MM.1S (cell line): Measurements from ENCODE around the gene BACH2.

ENCODE experiments used
- DNase-seq: peaks from one replicate; pipeline ENCODE4 v3.0.0-alpha.2; 2015
- H2AFZ ChIP-seq: fragments of 300-600 bp; sonication (generic); 2 replicates; pipeline ENCODE4 v1.6.0; 2016; ENCODE audit warnings: antibody characterized with exemption, low read length
- H3F3A ChIP-seq: fragments of 300-600 bp; sonication (generic); 2 replicates; pipeline ENCODE4 v1.6.1; 2016; ENCODE audit warnings: mild to moderate bottlenecking, antibody characterized with exemption, low read length, moderate library complexity, mixed read lengths; ENCODE audit not compliant: insufficient read depth
- H3K27ac ChIP-seq: fragments of 300-600 bp; sonication (generic); 2 replicates; pipeline ENCODE4 v1.5.1; 2016; ENCODE audit warnings: mild to moderate bottlenecking, low read length
- H3K27me3 ChIP-seq: fragments of 300-600 bp; sonication (generic); replicated peaks from 2 replicates; pipeline ENCODE4 v1.6.0; 2016; ENCODE audit warnings: low read length; ENCODE audit not compliant: insufficient read depth
- H3K36me3 ChIP-seq: fragments of 300-600 bp; sonication (generic); replicated peaks from 2 replicates; pipeline ENCODE4 v1.6.1; 2016; ENCODE audit warnings: mild to moderate bottlenecking, low read length, mixed read lengths; ENCODE audit not compliant: insufficient read depth
- H3K4me1 ChIP-seq: fragments of 300-600 bp; sonication (generic); 2 replicates; pipeline ENCODE4 v1.6.1; 2016; ENCODE audit warnings: low read length, mixed read lengths
- H3K4me2 ChIP-seq: fragments of 300-600 bp; sonication (generic); 2 replicates; pipeline ENCODE4 v1.6.0; 2016; ENCODE audit warnings: low read depth, low read length
- H3K4me3 ChIP-seq: fragments of 300-600 bp; sonication (generic); 2 replicates; pipeline ENCODE4 v1.5.1; 2016; ENCODE audit warnings: low read length, mixed read lengths
- H3K79me2 ChIP-seq: fragments of 300-600 bp; sonication (generic); 2 replicates; pipeline ENCODE4 v1.6.1; 2016; ENCODE audit warnings: mixed run types, low read length, mixed read lengths
- H3K9ac ChIP-seq: fragments of 300-600 bp; sonication (generic); 2 replicates; pipeline ENCODE4 v1.6.1; 2016; ENCODE audit warnings: low read length, mixed read lengths
- H3K9me2 ChIP-seq: fragments of 300-600 bp; sonication (generic); replicated peaks from 2 replicates; pipeline ENCODE4 v1.6.1; 2016; ENCODE audit warnings: mild to moderate bottlenecking, low read length, mixed read lengths; ENCODE audit not compliant: insufficient read depth
- H3K9me3 ChIP-seq: fragments of 300-600 bp; sonication (generic); replicated peaks from 2 replicates; pipeline ENCODE4 v1.6.1; 2016; ENCODE audit warnings: mild to moderate bottlenecking, low read length, mixed read lengths; ENCODE audit not compliant: insufficient read depth
- H4K20me1 ChIP-seq: fragments of 300-600 bp; sonication (generic); 2 replicates; pipeline ENCODE4 v1.6.1; 2016; ENCODE audit warnings: mild to moderate bottlenecking, low read length, moderate library complexity, mixed read lengths; ENCODE audit not compliant: insufficient read depth
- EZH2 ChIP-seq: fragments of 300-600 bp; sonication (generic); optimal IDR thresholded peaks from 2 replicates; pipeline ENCODE3; 2017; ENCODE audit warnings: low read depth, mild to moderate bottlenecking, antibody characterized with exemption, low read length, mixed read lengths
- EZH2phosphoT487 ChIP-seq: fragments of 300-600 bp; sonication (generic); IDR thresholded peaks from 2 replicates; pipeline ENCODE4 v1.6.1; 2018; ENCODE audit warnings: antibody characterized with exemption, low read length
- TF ChIP-seq, protein P1 (sequence below): fragments of 300-600 bp; sonication (generic); IDR thresholded peaks from 2 replicates; pipeline ENCODE4 v1.5.1; 2016; ENCODE audit warnings: antibody characterized with exemption, low read length, mixed read lengths

Gene BACH2

DNA sequence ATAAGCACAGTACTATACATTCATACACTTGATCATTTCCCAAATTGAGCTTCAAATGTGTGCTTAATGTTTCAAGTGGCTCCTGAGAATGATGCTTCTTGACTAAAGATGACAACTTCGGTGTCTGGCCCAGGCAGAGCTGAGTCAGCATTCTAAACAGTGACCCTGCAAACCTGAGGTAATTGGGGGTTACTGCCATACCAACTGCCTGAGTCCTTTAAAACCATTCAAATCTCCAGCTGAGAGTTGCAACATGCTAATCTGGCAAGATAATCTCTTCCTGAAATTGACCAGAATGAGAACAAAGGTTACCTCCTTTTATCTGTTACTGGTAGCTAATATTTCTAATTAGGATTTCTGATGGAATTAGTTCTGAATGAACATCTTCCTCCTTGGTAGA, 8.2 kb downstream of the BACH2 start:
- Histone ChIP-seq H3K4me1 (peaks cover 12% of the 10 kb centered on the region), H3F3A (peaks cover 27% of the 10 kb centered on the region), H3K36me3 (no peaks in the 10 kb centered on the region), H3K9me2 (no peaks in the 10 kb centered on the region), H3K27me3 (no peaks in the 10 kb centered on the region), H3K27ac (no peak overlapping the region), H3K4me2 (no peak overlapping the region), H4K20me1 (no peaks in the 10 kb centered on the region), H3K9me3 (no peaks in the 10 kb centered on the region), H3K79me2 (peaks cover 59% of the 10 kb centered on the region), H2AFZ (no peak overlapping the region), H3K4me3 (no peak overlapping the region), H3K9ac (no peak overlapping the region)
- TF ChIP-seq EZH2phosphoT487: no peak
- TF ChIP-seq, protein P1, sequence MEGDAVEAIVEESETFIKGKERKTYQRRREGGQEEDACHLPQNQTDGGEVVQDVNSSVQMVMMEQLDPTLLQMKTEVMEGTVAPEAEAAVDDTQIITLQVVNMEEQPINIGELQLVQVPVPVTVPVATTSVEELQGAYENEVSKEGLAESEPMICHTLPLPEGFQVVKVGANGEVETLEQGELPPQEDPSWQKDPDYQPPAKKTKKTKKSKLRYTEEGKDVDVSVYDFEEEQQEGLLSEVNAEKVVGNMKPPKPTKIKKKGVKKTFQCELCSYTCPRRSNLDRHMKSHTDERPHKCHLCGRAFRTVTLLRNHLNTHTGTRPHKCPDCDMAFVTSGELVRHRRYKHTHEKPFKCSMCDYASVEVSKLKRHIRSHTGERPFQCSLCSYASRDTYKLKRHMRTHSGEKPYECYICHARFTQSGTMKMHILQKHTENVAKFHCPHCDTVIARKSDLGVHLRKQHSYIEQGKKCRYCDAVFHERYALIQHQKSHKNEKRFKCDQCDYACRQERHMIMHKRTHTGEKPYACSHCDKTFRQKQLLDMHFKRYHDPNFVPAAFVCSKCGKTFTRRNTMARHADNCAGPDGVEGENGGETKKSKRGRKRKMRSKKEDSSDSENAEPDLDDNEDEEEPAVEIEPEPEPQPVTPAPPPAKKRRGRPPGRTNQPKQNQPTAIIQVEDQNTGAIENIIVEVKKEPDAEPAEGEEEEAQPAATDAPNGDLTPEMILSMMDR: no peak
- no peak for TF ChIP-seq EZH2
- DNase-seq: no peak

DNA sequence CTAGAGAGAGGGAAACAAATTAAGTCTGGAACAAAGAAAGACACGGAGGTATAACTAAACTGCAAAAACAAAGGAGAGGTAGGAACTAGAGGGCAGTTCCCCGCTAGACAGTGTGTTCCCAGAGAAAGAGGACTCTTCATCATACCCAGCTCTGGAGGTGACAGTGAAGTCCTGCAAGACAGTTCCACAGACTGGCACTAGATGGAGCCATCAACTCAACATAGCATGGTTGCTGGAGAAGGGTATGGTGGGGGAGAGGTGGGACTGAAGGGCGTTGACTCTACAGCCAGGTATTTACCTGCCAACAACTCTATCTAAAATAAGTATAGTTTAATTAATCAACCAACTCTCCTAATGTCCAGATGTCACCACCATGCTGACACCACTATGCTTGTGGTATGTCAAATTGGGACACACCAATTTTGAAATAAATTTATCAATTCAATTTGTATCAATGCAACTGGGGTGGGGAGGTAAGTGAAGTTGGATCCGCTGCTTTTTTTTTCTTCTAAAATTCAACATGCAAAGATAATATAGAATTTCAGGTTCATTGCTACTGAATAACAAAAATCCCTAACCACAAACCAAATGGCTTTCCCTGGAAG, 9.7 kb downstream of the BACH2 start:
- peaks cover 56% of the 10 kb centered on the region for H3K79me2 ChIP-seq
- H3K36me3 ChIP-seq: no peaks in the 10 kb centered on the region
- peak overlapping the region; percentile 76 for H3K4me2 ChIP-seq
- peak overlapping the region; percentile 67 for H3K9ac ChIP-seq
- H2AFZ ChIP-seq: no peak overlapping the region
- no peaks in the 10 kb centered on the region for H4K20me1 ChIP-seq
- H3K4me1 ChIP-seq: peaks cover 17% of the 10 kb centered on the region
- peak overlapping the region; percentile 99; the same call in 1 of the 2 replicates for H3K27ac ChIP-seq
- no peaks in the 10 kb centered on the region for H3K27me3 ChIP-seq
- DNase-seq: peak; percentile 76
- H3K4me3 ChIP-seq: peak overlapping the region; percentile 20
- peaks cover 27% of the 10 kb centered on the region for H3F3A ChIP-seq
- no peaks in the 10 kb centered on the region for H3K9me3 ChIP-seq
- no peak for TF ChIP-seq EZH2
- TF ChIP-seq, protein P1: peak; percentile 93
- no peaks in the 10 kb centered on the region for H3K9me2 ChIP-seq

DNA sequence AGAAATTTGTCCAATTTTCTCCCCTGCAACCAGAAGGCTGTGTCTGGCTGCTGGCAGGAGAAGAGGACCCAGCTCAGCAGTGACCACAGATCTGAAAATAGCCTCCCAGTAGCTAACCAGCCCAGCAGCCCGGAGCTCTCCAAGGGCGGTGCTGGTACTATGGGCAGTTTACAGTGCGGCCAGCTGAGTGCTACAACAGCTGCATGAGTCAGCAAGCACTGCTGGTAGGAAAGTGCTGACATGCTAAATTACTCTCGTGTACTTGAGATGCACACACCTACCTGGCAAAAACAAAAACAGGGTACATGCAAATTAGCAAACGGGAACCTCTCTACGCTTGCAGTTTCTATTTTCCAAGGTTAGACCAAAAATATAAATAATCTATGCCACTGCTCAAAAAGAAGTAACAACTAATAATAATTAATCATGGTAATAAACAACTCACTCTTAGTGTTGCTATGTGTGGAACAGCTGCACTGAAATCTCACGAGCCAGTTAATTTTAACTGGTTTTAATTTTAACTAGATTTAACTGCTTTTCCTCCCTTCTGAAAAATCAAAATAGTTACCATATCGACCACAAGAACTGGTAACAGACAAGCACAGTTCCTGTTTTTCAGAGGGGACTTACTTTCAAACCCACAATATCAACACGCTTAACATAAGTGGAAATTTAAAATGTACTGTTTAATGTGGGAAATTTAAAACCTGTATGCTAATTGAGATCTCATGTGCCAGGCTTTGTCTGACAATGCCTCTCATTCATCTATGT, 10.8 kb downstream of the BACH2 start:
- H3K36me3 ChIP-seq: no peaks in the 10 kb centered on the region
- peaks cover 27% of the 10 kb centered on the region for H3F3A ChIP-seq
- H3K9ac ChIP-seq: peak overlapping the region; percentile 88
- H3K27ac ChIP-seq: peak overlapping the region; percentile 99
- H3K4me1 ChIP-seq: peaks cover 17% of the 10 kb centered on the region
- peak overlapping the region; percentile 76 for H3K4me2 ChIP-seq
- peak; percentile 98 for DNase-seq
- no peaks in the 10 kb centered on the region for H3K9me3 ChIP-seq
- H3K79me2 ChIP-seq: peaks cover 52% of the 10 kb centered on the region
- no peaks in the 10 kb centered on the region for H4K20me1 ChIP-seq
- H3K9me2 ChIP-seq: no peaks in the 10 kb centered on the region
- H3K27me3 ChIP-seq: no peaks in the 10 kb centered on the region
- TF ChIP-seq, protein P1: no peak
- no peak for TF ChIP-seq EZH2phosphoT487
- no peak for TF ChIP-seq EZH2
- H2AFZ ChIP-seq: no peak overlapping the region
- H3K4me3 ChIP-seq: peak overlapping the region; percentile 56
